T1000 (cell line): Measurements from ENCODE around the gene SFMBT1.
A peak's percentile ranks its signal among the peaks of the same experiment; 100 is the strongest.

Experiments used
- DNase-seq: peaks from one replicate; lab custom pipeline; 2025; ENCODE audit warnings: mixed read lengths; lab: John Stamatoyannopoulos, UW

Gene SFMBT1, protein sequence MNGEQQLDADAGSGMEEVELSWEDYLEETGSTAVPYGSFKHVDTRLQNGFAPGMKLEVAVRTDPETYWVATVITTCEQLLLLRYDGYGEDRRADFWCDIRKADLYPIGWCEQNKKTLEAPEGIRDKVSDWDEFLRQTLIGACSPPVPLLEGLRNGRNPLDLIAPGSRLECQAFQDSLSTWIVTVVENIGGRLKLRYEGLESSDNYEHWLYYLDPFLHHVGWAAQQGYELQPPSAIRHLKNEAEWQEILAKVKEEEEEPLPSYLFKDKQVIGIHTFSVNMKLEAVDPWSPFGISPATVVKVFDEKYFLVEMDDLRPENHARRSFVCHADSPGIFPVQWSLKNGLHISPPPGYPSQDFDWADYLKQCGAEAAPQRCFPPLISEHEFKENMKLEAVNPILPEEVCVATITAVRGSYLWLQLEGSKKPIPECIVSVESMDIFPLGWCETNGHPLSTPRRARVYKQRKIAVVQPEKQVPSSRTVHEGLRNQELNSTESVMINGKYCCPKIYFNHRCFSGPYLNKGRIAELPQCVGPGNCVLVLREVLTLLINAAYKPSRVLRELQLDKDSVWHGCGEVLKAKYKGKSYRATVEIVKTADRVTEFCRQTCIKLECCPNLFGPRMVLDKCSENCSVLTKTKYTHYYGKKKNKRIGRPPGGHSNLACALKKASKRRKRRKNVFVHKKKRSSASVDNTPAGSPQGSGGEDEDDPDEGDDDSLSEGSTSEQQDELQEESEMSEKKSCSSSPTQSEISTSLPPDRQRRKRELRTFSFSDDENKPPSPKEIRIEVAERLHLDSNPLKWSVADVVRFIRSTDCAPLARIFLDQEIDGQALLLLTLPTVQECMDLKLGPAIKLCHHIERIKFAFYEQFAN

DNA sequence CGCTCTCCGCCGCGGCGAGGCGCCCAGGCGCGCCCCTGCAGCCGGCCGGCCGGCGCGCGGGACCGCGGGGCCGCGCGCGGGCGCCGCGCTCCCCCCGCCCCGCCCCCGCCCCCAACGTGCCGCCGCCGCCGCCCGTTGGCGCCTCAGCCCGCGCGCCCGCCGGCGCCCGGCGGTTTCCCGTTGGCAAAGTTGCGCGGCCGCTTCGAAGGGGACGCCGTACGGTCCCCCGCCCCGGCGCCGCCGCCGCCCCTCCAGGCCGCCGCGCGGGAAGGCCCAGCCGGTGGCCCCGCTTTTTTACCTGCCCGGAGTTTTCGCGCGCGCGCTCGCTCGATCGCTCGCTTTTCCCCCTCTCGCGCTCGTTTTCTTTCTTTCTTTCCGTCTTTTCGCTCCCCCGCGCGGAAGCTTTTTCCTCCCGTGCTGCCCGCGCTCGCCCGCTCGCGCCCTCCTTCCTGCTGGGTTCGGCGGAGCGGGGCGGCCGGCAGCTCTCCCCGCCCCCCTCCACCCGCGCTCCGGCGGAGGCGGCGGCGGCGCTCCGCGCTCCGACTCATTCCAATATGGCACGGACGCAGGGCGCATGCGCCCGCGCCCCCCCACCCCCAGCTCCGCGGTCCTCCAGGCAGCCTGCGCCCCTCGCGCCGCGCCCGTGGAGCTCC lies at the start of gene SFMBT1:
Gene SFMBT1 (minus strand): TSS at position 556 of the 653 bp plus-strand sequence. CDS start 76,945 bp downstream, outside the sequence.
- peak; percentile 55 for DNase-seq

DNA sequence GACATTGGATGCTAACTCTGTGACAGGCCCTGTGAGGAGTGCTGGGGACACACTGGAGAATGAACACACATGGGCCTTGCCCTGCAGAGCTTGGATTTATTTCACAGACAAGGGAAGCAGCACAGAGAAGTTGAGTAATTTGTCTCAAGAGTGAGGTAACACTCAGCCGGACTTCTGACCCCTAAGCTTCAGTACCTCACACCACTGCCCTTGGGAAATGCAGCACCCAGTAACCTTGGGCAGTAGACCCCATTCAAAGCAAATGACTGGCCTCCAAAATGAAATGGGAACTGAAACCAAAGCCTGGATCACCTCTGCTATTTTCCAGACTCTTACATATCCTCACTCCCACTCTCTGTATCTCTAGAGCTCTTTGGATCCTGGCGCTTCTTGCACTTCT lies 47.1 kb upstream of the SFMBT1 start:
- DNase-seq = no peak

DNA sequence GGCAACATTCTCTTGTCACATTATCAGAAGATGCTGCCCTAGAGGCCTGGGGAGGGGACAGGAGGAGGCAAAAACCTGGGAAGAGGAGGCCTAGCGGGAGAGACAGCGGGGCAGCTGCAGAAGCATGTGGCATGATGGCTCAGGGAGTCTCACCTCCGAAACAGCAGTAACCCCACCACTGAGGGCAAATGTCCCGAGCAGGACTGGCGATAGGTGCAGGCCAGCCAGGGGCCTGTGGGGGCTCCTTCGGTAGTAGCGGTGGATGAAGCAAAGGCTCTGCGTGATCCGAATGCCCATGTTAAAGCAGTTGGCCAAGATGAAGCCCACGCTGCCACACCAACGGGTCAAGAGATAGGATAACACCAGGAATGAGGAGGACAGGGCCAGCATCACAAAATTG lies 46.3 kb upstream of the SFMBT1 start:
- DNase-seq = no peak

DNA sequence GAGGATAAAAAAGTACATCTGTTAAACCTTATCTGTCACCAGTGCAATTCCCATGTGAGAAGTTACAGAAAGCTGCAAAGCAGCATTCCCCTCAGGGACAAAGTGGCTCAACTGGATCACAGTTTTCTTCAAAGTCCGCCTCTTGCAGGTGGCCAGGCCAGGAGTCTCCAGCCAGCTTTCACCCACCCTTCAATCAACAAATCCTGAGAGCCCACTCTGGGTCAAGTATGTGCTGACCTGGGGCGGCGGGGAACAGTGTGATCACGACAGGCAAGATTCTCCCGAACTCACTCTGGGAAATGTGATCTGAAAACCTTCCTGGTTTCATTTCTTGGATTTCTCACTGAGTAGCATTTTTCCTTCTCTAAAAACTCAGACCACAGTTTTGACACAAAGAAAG lies 45.1 kb upstream of the SFMBT1 start:
- no peak for DNase-seq

DNA sequence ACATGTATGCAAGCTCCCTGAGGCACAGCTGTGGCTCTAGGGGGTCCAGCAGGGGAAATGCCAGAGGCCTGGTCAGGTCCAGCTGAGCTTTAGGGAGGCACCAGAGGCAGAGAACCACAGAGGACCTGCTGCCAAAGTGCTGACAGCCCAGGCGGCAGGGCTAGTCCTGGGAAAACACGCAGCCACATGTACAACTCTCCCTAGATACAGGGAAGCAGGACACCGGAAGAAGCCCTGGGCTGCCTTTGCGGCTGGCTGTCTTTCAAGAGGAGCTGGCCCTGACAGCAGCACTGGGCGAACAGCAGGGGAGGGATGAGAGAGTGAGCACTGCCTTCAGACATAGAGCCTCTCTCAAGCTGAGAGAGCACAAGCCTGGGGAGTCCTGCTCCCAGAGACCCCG lies 43.6 kb upstream of the SFMBT1 start:
- DNase-seq = no peak

DNA sequence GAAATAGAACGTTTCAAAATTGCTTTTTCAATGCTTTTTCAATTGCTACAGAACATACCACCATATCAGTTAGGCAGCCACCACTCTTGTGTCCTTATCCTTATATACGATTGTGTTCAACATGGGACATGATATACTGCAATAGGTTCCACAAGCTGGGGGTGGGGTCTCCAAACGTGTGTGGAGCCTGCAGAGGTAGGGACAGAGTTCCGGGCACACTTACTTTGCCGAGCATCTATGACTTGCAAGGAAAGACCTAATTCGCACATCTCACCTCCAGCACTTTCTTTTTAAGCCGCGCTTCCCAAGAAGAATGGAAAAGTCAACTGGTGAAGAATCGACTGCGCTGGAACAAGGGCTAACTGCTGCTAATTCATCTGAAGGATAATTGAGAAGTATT lies 39.6 kb upstream of the SFMBT1 start:
- DNase-seq = no peak

DNA sequence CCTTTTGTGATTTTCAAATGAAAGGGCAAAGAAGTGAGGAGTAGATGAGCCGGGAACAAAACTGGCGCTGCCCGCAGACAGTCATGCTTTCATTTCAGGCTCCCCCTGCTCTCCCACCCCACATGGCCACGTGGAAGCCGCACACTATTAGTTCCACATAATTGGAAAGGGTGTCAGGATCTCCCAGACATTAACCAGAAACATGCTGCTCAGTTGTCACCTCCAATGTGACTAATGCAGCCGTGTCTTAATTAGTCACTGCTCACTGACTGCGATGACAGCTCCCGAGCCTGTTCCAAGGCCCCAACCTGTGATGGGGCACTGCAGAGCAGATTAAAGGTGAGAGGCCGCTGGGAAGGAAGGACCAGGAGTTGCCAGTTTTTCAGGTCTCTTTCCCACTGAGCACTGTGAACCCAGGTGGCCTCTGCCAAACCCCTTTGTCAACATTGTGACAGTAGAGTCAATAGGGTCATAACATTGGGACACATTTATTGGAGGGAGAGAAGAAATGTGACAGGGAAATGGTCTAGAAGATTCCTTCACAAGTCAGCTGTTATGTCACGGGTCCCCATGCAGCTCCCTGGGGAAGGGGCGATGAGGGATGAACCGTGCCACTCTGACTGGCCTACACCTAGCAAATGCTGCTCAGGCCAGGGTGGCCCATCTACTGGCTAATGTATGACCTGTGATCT lies 38.6 kb upstream of the SFMBT1 start:
- DNase-seq = no peak

DNA sequence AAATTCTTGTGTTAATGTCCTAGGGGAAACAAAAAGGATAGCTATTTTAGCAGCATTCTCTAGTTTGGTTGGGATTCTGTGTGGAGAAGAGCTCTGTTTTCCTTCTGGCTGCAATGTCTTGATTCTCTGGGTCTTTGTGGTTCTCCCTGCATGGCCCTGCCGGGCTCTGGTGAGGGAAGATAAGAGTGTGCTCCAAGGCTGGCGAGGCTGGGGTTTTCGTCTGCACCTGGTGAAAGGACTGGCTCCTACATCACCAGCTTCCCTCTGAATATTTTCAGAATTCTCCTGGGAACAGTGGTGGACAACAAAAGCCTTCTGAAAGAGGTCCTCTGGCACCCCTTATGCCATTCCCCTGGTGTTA lies 38.1 kb upstream of the SFMBT1 start:
- no peak for DNase-seq

DNA sequence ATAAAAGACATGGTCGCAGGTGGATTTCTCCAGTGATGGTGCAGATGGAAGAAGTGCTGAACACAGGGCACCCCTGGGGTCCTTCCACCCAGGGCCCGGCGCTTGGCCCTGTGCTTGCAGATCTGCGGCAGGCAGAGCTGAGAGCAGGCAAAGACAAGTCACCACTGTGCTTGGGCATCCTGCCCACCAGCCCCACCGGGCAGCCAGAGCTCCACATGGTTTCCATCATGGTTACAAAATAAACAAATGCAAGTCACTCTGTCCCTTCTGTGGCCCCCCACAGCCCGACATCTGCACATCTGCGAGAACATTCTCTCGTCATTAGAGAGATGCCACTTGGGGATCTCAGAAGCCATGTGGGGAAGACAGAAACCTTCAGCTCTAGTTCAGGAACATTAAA lies 37.6 kb upstream of the SFMBT1 start:
- DNase-seq = no peak

DNA sequence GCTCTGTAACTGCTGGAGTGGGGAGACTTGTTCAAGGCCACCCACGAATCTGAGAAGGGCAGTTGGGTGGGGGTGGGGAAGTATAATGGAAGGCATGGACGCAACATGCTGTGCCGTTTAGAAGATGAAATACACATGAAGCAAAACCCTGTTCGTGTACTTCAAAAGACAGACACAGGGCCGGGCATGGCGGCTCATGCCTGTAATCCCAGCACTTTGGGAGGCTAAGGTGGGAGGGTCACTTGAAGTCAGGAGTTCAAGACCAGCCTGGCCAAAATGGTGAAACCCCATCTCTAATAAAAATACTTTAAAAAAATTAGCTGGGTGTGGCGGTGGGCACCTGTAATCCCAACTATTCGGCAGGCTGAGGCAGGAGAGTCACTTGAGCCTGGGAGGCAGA lies 36.9 kb upstream of the SFMBT1 start:
- no peak for DNase-seq

DNA sequence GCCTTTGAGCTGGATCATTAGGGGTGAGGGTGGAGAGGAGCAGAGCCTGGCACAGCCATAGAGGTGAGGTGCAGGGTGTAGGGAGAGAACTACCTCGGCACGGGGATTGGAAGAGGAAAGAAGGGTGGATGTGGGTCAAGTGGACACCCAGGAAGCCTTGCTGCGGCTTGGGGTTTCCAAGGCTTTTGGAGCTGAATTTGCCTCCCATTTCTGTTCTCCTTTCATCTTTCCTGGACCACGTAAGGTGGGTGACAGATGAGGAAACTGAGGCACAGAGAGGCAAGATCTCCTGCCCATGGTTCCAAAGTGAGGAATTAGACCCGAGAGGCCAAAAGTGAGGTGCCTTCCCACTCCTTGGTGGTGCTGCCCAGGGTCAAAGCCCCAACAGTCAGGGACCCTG lies 35.4 kb upstream of the SFMBT1 start:
- DNase-seq = no peak

DNA sequence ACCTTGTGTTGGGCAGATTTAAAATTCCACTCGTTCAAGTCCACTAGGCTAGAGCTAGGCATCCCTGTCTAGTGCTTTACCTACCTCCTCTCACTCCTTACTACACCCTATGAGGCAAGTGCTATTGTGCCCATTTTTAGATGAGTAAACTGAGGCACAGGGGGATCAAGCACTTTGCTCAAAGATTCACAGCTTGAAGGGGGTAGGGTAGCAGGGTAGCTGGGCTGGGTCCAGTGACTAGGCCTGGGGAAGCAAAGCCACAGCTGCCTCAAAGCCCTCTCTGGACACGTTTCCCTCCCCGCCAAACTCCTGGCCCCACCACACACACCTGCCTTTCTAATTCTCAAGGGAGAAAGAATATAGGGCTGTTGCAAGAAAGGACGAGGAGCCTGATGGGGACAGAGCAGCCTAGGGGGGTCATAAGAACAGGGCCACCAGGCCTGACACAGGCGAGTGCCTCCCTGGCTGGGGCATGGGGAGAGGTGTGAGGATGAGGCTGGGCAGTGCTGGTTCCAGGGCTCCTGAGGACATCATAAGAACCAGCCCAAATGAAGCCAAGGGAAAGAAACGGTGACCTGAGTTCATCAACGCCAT lies 34.8 kb upstream of the SFMBT1 start:
- no peak for DNase-seq

DNA sequence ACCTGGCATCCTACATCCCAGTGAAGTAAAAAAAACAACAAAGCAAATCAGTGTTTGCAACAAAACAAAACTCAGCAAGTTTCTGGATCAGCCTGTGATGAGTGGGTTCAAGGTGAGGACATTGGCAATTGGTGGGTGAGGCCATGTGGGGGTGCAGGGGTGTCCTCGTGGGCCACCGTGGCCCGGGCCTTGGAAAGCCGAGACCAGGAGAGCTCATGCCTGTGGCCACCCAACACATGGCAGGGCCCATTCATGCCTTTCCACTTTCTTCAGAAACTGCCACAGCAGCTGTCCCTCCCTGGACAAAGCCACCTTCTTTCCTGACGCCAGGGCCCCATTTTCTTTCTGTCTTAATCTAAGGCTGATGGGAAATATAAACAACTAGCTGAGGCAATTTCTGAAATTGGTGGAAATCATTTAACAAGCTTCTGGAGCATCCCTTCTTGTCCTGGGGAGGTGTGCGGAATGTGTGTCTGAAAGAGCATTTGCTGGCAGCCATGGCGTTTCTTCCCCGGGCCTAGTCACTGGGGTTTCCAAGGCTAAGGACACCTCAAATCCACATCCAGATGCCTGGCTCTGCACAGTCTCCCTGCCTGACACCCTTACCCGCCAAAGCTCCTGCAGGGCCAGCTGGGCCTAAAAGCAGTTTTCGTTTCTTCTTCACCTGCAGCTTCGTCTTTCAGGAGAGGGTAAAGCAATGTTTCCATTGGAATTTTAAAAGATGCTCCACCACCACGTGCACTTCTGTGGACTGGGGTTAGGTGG lies 34.1 kb upstream of the SFMBT1 start:
- no peak for DNase-seq

DNA sequence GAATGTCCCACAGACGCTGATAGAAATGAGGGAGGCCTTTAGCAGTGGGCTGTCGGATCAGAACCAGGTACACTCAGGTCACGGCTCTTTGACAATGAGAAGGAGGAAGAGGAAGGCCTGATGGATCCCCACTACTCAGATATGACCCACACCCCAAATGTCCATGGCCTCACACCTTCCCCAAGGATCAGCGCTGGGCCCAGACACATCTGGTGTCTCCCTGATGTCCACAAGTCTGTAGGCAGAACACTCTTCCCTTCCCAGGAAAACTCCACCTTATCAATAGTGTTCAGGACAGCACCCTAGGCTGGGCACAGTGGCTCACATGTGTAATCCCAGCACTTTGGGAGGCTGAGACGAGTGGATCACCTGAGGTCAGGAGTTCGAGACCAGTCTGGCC lies 33.3 kb upstream of the SFMBT1 start:
- no peak for DNase-seq

DNA sequence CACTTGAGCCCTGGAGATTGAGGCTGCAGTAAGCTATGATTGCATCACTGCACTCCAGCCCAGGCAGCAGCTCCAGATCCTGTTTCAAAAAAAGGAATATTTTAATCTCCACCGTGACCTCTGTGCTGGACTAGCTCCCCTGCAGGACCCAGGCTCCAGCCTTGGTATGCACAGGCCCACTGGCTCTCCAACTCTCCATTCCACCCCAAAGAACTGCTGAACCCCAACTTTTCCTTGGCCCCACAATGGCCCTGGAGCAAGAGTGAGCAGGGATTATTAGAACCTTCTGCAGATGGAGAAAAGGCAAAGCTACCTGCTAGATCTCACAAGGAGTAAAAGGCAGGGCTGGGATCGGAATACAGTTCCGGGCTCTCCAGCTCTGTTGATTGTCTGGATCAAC lies 32.8 kb upstream of the SFMBT1 start:
- no peak for DNase-seq

DNA sequence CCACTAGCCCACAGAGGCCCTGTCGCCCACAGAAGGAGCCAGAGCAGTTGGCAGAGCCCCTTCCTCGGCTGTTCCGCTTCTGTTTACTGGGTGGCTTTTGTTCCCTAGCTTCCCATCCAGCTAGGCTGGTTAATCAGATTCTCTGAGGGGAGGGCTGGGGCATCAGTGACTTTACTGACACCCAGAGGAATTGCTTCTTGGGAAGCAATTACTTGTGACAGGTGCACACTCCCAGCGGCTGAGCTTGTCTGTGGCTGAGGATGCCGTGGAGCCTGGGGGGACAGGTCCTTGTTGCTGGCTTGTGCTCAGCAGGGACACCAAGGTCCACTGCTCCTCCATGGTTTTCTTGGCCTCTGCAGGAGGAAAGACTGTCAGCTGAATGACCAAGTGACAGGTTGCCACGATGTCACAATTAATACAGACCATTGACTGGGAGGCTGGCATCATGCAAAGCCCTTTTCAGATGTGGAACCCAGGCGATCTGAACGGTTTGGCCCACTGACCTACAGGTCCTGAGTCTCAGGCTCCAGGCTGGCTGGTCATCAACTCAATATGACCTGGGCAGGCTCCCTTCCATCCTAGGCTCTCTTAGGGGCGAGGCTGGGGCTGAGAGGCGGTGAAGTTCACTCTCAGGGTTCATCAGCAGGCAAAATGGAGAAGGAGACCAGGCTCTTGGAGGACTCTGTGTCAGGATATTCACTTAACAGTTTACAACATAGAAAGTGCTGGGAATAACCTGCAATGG lies 31.8 kb upstream of the SFMBT1 start:
- DNase-seq = no peak

DNA sequence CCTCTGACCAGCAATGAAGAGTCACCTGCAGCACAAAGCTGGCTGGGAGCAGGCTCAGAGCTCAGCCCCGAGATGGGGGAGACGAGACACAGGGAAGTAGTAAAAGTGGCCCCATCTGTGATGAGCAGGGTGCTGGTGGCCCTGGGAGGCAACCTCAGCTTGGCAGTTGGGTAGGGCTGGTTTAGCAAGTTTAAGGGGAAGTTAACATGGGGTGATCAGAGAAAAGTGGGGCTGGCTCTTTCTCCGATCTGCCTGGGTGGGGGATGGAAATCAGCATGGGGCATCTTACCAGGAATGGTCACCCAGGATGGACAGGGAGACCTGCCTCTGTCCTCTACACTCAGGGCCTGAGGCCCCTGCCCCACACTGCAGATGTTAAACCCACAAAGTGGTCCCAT lies 29.9 kb upstream of the SFMBT1 start:
- no peak for DNase-seq

DNA sequence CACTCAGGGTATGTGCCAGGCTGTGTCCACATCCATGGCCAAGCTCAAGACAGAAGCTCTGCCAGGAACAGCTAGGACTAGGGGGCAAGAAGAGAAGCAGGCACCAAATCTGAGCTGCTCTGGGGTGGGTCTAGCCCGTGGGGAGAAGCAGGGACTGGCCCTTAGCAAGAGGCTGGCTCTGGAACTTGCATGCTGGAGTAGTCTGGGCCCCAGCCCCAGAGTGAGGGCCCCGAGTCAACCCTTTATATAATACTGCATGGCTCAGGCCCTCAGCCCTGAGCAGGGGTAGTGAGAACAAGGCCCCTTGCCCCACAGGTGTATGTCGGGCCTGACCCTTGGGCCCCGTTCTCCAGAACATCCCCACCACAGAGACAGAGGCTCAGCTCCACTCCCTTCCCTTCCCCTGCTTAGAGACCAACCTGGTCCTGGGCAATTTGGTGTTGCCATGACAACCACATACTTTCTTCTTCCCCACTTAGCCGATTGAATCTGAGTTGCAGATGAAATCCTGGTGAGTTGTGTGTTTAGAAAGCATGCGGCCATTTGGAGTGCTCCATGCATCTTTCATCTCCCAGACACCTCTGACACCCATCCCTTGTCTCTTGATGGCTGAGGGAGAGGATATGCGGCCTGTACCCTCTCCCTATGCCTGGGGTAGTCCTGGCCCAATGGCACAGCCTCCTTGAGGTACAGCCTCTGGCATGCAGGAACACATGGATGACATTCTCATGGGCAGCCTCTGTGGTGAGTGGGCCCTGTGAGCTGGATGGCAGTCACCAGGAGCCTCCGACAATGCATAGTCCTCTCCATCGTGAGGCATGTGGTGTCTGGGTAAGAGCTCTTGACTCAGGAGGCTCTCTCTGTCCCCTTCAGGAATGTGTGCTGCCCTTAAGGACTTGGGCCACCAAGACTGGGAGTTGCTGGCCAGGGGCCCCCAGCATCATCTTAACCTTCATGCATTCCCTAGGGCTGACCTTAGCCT lies 29.2 kb upstream of the SFMBT1 start:
- no peak for DNase-seq

DNA sequence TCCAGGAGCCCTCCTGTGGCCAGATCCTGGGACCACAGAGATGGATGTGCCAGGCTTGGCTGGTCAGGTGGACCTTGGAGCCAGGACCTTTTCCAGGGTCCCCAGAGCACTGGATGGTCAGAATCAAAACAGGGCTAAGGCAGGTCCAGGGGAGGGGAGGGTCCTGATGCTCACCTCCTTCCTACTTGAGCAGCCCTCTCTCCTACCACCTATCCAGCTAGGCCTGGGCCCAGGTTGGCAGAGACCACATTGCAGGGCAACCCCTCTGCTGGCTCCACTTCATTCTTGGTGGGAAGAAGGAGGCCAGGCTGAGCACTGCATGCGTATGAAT lies 28.5 kb upstream of the SFMBT1 start:
- DNase-seq = no peak
